Testis (tissue), 3 donors: Measurements from ENCODE around the gene KLHL29. TPM values are rescaled to one million over a fixed set of nuclear protein-coding genes. Genes with fewer than 3 reads are reported as not detected.
A peak's percentile ranks its signal among the peaks of the same experiment; 100 is the strongest.

Experiments used
- DNase-seq: peaks from one replicate; pipeline ENCODE4 v3.0.0-alpha.2; 2019
- H3K27ac ChIP-seq, 2 donors: fragments of 200-600 bp; sonication (generic); one replicate each; pipeline ENCODE4 v1.5.1; 2019
- H3K27me3 ChIP-seq: fragments of 200-600 bp; sonication (generic); one replicate; pipeline ENCODE4 v1.5.1; 2019
- H3K36me3 ChIP-seq: fragments of 200-600 bp; sonication (generic); one replicate; pipeline ENCODE4 v1.5.1; 2017; ENCODE audit warnings: low read depth; ENCODE audit errors: missing control alignments
- H3K4me1 ChIP-seq: fragments of 200-600 bp; sonication (generic); one replicate; pipeline ENCODE4 v1.5.1; 2019
- H3K4me3 ChIP-seq, 2 donors: fragments of 200-600 bp; sonication (generic); one replicate each; pipeline ENCODE4 v1.5.1; 2017 to 2019
- H3K9me3 ChIP-seq: fragments of 200-600 bp; sonication (generic); one replicate; pipeline ENCODE4 v1.5.1; 2017
- CTCF ChIP-seq, 3 experiments: fragments of 450-650 bp in 2 of 3; fragments of 200-600 bp in 1 of 3; sonication (generic) in 1 of 3; IDR thresholded peaks; one replicate each; pipeline ENCODE4 v1.5.1; 2016 to 2019; ENCODE audit warnings: antibody characterized with exemption in 3 of 3, mild to moderate bottlenecking in 2 of 3, moderate library complexity in 1 of 3
- POLR2A ChIP-seq: fragments of 450-650 bp; IDR thresholded peaks from one replicate; pipeline ENCODE4 v1.6.1; 2017; ENCODE audit warnings: antibody characterized with exemption, mild to moderate bottlenecking, moderate library complexity
- WGBS, 2 donors: methylation state at CpG; one replicate each; pipeline ENCODE4 v1.1.5; 2018; 5-methylcytosine and 5-hydroxymethylcytosine counted together
- intact Hi-C: fragments of 100-400 bp; cut with DNase I; formaldehyde crosslinking; loops from one replicate; pipeline ENCODE4 v1.15.1; 2023; ENCODE audit warnings: low total_unique reads
- polyA plus RNA-seq: library from polyadenylated mRNA; stranded (reverse); fragments of 350-450 nt; fragmentation: Illumina TruSeq; extraction: RNeasy Lipid Tissue Mini Kit (QIAGEN cat#74804); gene quantifications from one replicate; pipeline ENCODE4 v1.2.3, GENCODE V29; 2014; ENCODE audit warnings: low read depth, low replicate concordance; ENCODE audit not compliant: insufficient read depth
- total RNA-seq, 2 donors: library from RNA; depleted of rRNA; stranded (reverse); fragments of >200 nt; gene quantifications; one replicate each; pipeline ENCODE4 v1.2.3, GENCODE V29; 2016

KLHL29 gene
- total and polyA plus RNA-seq, 3 donors from 2014 or later: 3.3 to 10.9 (median 7.9) TPM

GRCh38 chr2:23619941-23620340 lies 235.0 kb downstream of the KLHL29 start:
- H3K4me3 ChIP-seq: no peak overlapping the region
- H3K4me1 ChIP-seq: peaks cover 11% of the 10 kb centered on the region
- DNase-seq: no peak
- 94 to 100% methylated on average over 7 of the region's 7 CpGs for WGBS, 2 donors
- intact Hi-C loops: no loop called here
- no peaks in the 10 kb centered on the region for H3K9me3 ChIP-seq
- no peaks in the 10 kb centered on the region for H3K36me3 ChIP-seq
- no peak for TF ChIP-seq POLR2A
- TF ChIP-seq CTCF (IDR thresholded peaks at IDR 0.05): no peak
- no peaks in the 10 kb centered on the region for H3K27me3 ChIP-seq
- no peak overlapping the region for H3K27ac ChIP-seq

- H3K4me1 ChIP-seq: peaks cover 11% of the 10 kb centered on the region
- DNase-seq: peak; percentile 36
- TF ChIP-seq CTCF (IDR thresholded peaks at IDR 0.05) (no peak), POLR2A (no peak)
- intact Hi-C loops: no loop called here
- H3K9me3 ChIP-seq: no peaks in the 10 kb centered on the region
- no peaks in the 10 kb centered on the region for H3K27me3 ChIP-seq
- H3K27ac ChIP-seq: no peak overlapping the region
- WGBS, 2 donors: 65 to 68% methylated on average over 10 to 13 of the region's 14 CpGs
- H3K4me3 ChIP-seq: no peak overlapping the region
- H3K36me3 ChIP-seq: no peaks in the 10 kb centered on the region
Observed at GRCh38 chr2:23620841-23621341, 235.9 kb downstream of the KLHL29 start.

- no peak for DNase-seq
- H3K27me3 ChIP-seq: no peaks in the 10 kb centered on the region
- no peak overlapping the region for H3K27ac ChIP-seq
- no peak overlapping the region for H3K4me3 ChIP-seq
- 95 to 96% methylated on average over 5 of the region's 5 CpGs for WGBS, 2 donors
- intact Hi-C loops: no loop called here
- no peaks in the 10 kb centered on the region for H3K36me3 ChIP-seq
- no peaks in the 10 kb centered on the region for H3K9me3 ChIP-seq
- H3K4me1 ChIP-seq: peaks cover 11% of the 10 kb centered on the region
- TF ChIP-seq CTCF (IDR thresholded peaks at IDR 0.05) (no peak), POLR2A (no peak)
Observed at GRCh38 chr2:23621616-23622015, 236.6 kb downstream of the KLHL29 start.

GRCh38 chr2:23622466-23622865 lies 237.5 kb downstream of the KLHL29 start:
- H3K27me3 ChIP-seq: no peaks in the 10 kb centered on the region
- H3K27ac ChIP-seq: no peak overlapping the region
- TF ChIP-seq POLR2A: no peak
- TF ChIP-seq CTCF (IDR thresholded peaks at IDR 0.05): no peak
- intact Hi-C loops: no loop called here
- H3K4me3 ChIP-seq: no peak overlapping the region
- peaks cover 11% of the 10 kb centered on the region for H3K4me1 ChIP-seq
- H3K36me3 ChIP-seq: no peaks in the 10 kb centered on the region
- 92 to 94% methylated on average over 5 to 8 of the region's 8 CpGs for WGBS, 2 donors
- no peak for DNase-seq
- H3K9me3 ChIP-seq: no peaks in the 10 kb centered on the region

- 89 to 91% methylated on average over 14 of the region's 14 CpGs for WGBS, 2 donors
- Histone ChIP-seq H3K36me3 (no peaks in the 10 kb centered on the region), H3K4me3 (no peak overlapping the region), H3K27me3 (no peaks in the 10 kb centered on the region), H3K27ac (no peak overlapping the region), H3K4me1 (peaks cover 11% of the 10 kb centered on the region), H3K9me3 (no peaks in the 10 kb centered on the region)
- TF ChIP-seq POLR2A (no peak), CTCF (IDR thresholded peaks at IDR 0.05) (no peak)
- intact Hi-C loops: no loop called here
- DNase-seq: no peak
Observed at GRCh38 chr2:23622966-23623675, 238.1 kb downstream of the KLHL29 start.
